HG02642 (cell line): Measurements from ENCODE around the gene FNBP1L.

ENCODE experiments used
- ATAC-seq: cut with Tn5 transposase; IDR thresholded peaks from one replicate; pipeline ENCODE4 v1.9.1; 2021; ENCODE audit warnings: mild to moderate bottlenecking; ENCODE audit not compliant: unreplicated experiment, poor library complexity

The FNBP1L gene

DNA sequence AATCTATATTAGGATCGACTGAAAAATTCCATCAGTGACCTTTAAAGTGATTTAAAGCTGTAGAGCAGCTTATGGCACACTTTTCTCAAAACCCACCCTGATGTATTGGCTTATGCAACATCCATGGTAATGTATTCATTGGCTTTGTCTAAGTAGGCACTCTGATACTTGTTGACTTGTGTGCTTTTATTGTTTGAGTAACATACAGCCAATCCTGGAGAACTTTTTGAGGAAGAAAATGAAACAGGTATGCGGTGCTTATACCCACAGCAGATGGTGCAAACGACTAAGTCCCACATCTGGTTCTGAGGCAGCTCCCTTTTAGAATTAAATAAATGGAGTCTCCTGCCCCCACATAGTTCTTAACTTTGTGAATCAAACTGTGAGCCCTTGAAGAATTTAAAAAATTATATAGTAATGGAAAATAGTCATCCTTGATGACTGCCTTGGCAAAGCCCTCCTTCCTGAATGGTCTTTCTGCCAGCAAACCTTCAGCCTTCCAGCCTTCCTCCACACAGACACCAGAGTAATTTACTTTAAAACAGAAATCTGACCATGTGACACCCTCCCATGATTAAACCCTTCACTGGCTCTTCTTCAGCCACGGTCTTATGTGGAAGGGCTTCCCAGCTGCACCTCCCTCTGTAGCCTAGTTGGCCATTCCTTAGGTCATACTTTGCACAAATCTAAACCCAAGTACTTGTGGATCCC is 117.7 kb downstream of the FNBP1L start:
- ATAC-seq = no peak

DNA sequence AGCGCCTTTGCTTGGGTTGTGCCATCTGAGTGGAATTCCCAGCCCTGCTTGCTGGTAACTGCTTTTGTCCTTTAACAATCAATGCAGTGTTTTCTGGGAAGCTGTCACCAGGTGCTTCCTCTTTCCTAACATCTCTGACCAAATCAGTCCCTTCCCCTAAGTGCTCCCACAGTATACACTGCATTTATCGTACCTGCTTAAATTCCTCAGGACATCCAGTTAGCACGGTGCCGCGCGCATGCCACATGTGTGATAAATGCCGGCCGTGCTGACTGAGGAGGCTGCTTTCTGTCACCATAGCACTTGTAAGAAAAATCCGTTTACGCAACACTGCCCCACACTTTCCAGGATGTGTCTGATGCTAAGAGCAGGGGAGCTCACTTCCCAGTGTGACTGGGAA is 118.3 kb downstream of the FNBP1L start:
- no peak for ATAC-seq

DNA sequence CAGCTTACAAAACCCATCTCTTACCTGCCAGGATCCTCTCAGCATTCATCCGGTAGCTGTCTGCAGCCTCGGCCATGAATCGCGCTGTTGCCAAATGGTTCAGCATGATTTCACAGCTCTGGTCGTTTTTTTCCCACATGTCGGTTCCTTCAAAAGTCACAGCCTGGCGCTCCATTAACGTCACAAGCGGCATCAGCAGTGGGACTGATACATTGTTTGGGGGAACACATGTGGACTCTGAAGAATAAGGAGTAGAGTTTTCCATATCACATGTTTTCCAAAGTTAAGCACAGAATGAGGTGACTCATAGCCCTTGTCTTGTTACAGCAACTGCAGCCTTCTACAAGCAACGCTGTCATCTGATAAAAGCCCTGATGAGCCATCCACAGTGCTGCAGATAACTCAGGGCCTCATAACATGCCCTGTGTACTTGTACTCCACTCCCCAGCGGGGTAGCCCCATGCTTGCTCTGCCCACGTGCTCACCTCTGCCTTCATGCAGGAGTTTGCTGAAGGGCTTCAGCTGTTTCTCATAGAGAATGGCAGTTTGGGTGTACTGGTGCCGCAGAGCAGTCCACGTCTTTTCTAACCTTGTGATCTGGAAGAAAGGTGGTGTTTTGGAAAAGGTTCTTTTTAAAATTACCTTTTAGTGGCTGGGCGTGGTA is 119.5 kb downstream of the FNBP1L start:
- no peak for ATAC-seq

DNA sequence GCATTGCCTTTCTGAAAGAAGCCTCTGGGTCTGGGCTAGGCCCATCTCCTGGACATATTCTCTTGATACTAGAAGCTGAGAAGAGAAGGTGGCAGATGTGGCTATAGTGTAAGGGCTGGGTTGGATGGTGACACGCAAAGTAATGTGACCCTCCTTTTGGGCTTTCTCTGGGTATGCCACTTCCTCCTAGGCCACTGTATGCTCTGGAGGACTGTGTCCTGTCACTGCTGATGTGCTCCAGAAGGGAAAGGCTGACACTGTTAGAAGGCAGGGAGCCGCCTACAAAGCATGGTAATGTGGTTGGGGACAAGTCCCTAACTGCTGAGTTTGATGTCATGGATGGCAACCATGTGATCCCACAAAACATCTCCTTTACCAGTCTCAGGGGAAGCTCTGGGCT is 121.6 kb downstream of the FNBP1L start:
- no peak for ATAC-seq

DNA sequence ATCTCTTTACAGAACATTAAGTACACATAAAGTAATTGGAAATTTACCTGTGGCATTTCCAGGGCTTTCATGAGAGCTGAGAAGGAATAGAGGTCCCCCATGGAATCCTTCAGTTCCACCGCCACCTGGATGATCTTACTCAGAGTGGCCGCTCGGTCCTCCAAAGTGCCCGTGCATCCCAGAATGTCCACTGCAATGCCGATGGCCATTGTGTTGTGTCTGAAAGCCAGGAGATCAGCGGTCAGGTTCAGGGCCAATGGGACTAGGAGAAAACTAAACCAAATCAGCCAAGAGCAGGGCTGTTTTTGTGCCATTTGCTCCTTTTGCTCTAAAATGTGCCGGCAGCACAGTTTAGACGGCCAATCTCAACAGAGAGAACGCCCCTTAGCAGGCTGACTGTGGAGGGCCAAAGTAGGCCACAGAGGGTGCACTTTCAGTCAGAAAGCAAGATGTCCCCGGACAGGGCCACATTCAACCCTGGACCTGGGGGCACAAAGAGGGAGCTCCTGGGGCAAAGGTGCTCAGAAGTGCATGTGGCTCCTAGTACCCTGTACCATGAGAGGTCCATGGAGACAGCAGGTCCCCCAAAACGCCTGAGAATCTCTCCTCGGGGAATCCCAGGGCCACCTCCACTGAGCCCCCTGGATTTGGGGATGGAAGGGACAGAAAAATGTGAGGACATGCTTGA is 123.8 kb downstream of the FNBP1L start:
- ATAC-seq = no peak

DNA sequence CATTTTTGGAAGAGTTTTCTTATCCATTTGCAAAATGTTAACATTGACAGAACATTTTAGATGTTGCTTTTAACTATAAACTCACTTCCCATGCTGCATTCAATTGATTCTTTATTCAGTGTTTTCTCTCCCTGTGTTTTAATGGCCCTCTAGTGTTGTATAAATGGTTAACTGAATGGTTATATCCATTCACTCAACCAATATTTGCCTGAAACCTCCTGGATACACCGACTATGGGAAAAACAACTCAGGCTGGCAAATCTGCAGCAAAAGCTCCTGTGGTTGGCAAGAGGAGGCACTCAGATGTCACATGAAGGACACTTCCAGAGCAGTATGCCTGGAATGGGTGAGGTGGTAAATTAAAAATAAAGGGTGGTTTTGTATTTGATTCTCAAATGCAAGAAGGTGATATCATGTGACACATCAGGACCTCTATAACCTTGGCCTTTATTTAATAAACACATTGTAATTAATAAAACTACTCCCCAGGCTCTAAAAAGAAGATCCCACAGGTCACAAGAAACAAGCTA is 126.1 kb downstream of the FNBP1L start:
- no peak for ATAC-seq

DNA sequence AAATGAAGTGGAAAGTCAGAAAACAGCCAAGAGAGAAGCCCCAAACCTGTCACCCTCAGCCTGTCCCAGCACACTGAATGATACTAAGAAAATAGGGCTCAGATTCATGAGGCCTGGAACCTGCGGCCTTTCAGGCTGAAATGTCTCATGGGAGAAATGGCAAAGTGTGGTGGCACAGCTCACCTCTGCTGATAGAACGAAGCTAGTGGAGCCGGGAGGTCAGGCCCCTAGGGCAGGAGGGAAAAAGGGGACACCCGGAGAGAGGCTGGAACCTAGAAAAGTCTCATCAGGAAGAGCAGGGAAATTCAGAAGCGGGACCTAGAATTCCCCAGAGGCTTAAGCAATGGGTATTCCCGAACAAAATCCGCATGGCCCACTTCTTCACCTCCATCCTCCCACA is 126.6 kb downstream of the FNBP1L start:
- ATAC-seq = no peak

DNA sequence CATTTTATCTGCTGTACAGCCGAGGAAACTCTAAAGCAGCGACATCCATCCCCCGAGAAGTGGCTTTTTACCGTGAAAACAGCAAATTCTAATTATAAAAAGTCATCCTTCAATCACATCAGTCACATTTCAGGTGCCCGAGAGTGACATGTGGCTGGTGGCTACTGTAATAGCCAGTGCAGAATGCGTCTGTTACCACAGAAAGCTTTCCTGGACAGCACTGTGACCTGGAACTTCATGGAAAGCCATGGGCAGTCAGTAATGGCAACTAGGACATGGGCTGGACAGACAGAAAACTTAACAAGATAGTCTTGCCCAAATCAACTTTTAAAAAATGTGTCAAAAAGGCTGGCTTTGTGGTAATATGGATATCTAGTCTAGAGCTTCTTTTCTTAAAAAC is 127.1 kb downstream of the FNBP1L start:
- no peak for ATAC-seq

DNA sequence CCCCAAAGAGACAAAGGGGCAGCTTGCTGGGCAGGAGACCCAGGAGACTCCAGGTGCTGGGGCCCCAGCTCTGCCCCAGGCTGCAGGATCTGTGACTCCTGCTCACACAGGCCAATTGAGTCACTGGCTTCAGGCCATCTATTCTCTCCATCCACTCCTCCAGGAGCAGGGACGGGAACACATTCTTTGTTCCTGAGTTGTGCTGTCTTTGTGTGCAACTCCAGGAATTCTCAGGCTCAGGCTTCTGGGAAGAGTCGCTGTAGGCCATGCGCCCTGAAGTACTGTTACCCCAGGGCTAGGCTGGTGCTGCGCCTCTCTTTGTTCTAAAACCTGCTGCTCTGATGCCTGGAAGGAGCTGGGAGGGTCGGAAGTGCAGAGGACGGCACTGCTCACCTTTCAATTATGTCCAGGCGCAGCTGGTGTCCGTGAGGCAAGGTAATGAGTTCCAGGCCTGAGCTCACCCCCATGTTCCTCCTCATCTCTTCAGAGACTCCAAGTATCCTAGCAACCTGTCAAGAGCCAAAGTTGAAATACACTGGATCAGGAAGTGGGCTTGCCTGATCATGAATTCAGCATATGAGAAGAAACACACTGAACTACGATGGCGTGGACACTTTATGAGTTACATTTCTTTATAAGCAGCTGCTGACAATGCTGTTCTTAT is 127.8 kb downstream of the FNBP1L start:
- ATAC-seq = no peak

DNA sequence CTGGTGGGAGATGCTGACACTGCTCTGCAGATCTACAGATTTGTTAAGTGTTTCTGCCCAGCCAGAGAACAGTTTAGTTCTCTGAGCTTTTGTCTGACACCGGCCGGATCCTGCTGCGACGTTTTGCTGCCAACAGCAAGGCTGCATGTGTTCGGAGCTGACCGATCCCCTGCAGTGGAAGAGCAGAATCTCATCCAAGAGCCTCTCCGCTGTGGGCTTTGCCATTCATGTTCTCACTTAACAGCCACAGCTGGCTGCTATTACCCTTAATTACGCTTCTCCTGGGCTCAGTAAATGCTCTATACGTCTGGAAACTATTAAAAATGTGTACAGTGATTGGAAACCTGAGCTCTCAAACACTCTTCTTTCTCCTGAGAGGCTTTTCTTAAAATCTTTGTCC is 128.4 kb downstream of the FNBP1L start:
- no peak for ATAC-seq

DNA sequence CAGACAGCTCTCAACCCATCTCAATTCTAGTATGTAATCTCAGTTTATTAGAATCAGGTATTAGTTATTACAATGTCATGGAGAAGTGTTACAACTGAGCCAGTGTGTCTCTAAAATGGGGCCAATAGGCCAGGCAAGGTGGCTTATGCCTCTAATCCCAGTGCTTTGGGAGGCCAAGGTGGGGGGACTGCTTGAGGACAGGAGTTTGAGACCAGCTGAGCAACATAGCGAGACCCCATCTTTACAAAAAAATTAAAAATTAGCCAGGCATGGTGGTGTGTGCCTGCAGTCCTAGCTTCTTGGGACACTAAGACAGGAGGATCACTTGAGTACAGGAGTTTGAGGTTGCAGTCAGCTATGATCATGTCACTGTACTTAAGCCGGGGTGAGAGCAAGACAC is 128.8 kb downstream of the FNBP1L start:
- ATAC-seq = no peak

DNA sequence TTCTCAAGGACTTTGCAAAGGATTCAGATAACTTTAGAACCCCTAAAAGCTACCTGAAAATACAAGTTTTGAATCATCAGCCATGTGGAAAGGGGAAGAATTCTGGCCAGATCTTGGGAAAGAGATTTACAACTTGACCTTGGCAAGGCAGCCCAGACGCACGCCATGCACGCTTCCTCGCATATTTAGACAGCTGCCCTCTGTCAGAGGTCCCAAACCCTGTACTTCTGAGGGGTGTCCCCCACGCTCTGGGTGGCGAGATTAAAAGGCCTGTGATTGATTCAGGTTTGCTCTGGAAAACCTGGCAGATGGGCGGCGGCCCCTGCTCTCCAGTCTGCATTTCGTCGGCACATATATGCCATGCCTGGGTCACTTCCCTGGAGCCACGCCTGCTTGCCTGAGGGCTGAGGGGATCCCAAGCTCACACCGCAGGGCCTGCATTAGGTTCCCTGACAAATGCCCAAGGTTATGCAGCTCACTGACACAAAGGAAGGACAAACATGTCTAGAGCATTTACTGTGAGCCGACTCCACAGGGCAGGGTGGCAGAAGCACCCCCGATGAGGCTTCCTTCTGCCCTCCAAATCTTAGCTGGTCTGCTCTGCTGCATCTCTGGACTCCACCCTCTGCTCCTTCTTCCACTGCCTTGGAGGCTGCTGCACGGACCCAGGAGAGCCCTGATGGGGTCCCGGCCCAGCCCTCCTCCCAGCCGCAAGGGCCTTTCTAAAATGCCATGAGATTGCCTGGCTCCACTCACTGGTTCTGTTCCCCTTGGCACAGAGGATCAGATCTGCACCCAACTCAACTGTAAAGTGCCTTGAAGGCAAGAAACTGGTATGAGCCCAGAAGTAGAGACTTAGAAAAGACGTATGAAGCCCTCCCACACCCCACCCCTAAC is 129.9 kb downstream of the FNBP1L start:
- no peak for ATAC-seq

DNA sequence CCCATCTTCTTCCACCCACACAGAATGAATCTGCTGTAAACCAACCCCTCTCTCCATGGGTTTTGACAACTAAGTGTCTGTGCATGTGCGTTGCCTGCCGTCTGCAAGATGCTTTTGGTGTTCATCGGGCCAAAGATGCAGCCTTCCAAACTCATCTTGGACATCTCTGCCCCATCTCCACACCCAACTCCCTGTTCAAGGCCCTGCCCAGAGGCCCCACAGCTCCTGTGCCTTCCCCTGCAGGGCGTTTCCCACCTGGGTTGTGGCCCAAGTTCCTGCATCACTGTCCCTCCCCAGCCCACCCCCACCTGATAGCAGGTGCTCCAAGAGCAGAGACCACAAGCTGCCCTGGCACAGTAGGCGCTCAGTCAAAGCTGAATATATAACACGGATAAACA is 130.5 kb downstream of the FNBP1L start:
- ATAC-seq = no peak

DNA sequence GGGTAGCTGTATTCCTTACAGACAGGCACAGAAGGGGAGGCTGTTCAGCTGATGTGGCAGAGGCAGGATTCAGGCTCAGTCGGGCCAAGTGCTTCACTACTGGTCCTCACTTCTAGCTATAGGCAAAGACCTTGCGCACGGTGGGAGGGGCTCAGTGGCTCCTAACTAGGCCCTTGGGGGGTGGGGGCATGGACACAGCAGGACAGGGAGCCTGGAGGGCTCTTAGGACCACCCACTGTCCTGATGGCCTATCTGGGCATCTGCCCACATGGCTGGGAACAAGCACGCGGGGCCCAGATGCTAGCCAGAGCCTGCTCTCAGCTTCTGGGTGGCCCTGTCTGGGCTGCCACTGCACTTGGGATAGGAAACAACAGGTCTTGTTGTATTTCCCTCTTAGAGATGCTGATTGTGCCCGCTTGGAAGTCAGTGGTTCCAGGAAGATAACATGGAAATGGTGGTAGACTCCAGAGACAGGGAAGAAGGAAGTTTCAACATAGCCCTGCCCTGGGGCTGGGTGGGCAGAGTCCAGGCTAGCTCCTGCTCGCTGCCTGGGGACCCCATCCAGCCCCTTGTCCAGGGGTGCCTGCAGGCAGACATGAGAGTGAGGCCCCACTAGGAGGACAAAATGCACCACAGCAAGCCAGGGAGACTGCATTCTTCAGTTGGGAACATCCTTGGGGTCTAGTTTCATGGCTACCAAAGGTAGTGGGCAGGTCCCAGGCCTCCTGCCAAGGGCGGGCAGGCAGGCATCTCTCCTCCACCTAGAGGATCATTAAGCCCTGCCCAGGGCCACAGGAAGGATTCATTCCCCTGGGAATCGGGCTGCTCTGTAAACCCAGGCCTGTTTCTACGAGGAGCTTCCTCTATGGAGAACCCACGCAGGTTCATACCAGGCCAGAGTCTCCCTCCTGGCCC is 131.2 kb downstream of the FNBP1L start:
- no peak for ATAC-seq

DNA sequence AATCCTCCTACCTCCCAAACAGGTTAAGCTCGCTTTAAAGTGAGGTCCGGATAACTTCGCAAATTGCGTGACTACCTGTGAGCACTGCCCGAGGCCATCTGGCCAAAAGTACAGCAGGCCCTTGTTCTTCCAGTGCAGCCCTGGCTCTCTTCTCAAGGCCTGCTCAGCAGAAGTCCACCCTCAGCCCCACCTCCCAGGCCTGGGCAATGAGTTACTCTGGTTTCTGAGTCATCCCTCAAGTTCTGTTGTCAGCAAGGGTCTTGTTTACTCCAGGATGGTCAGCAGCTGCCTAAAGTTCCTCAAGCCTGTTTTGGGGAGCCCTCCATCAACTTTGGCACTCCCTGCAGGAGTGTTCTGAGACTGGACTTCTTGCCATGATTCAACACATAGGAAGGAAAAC is 132.0 kb downstream of the FNBP1L start:
- no peak for ATAC-seq

DNA sequence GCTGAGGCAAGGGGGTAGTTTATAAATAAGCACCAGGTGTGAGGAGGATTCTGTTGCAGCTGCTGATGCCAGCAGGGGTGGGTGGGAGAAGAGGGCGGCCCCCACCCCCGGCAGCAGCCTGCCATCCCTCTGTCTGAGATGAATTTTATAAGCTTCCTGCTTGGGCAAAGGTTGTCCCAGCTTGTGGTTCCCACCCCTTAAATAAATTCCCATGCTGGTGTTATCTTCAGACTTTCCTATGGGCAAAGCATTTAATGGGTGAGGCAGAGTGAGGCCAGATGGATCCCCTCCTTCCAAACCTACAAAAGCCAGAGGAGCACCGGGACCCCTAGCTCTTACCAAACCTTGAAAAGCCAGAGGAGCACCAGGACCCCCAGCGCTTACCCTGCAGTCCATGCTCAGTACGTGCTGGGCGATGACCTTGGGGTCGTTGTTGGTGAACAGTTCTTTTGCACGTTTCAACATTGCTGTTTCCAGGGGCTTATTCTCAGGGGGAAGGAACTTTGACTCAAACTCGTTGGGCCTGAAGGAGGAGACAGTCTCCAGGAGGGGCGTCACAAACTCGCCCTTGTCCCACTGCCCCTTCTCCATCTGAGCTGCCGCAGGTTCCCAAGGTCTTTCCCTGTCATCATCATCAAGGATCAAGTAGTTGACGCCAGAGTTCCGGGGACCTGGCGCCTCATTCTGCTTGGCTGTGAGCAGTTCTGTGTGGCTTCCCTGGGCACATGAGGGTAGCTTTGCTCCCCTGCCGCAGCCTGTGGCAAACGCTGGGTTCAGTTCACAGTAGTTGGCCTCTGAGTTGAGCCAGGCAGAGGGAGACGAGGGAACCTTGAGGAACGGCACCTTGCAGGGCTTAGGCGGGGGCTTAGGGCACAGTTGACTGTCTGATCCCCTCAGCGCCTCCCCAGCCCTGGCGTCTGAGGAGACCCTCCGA is 134.3 kb downstream of the FNBP1L start:
- no peak for ATAC-seq

DNA sequence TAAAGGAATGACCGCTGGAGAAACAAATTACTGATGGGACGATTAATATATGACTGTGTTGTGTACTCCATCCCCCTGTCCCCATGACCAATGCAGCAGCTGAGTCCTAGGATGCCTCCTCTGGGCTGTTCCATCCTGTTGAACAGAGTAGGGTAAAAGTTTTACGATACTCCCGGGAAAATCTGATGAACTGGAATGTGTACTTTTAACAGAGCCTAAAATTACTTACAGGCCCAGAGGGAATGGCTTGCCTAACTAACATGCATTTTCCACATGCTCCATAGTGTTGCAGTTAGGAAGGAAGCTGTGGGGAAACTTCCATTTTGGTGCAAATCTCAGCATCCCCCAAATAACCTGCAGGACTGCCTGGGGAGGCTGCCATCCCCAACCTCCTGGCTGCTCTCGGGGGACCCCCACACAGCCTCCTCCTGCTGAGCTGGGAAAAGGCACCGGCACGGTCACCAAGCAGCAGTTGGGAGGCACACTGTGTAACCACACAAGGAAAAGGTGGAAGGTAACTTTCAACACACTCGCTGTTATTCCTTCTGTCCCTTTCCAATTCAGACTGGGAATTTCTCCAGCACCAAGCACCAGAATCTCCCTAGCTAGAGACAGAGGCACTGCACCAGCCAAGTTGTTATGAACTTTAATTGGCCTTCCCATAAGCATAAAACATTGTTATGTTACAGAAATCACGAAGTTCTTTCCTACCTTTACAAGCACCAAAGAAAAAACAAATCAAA is 136.5 kb downstream of the FNBP1L start:
- ATAC-seq = no peak
